Parathyroid adenoma (tissue), 2 donors: ENCODE measurements around the gene ECHDC3.

Source experiments
- H2AFZ ChIP-seq: fragments of 300-600 bp; sonication (generic); one replicate; pipeline ENCODE4 v1.7.0; 2017; ENCODE audit warnings: antibody characterized with exemption, mild to moderate bottlenecking
- H3K27ac ChIP-seq: fragments of 300-600 bp; sonication (generic); one replicate; pipeline ENCODE4 v1.7.0; 2017
- H3K27me3 ChIP-seq: fragments of 300-600 bp; sonication (generic); one replicate; pipeline ENCODE4 v1.7.0; 2017; ENCODE audit warnings: low read length; ENCODE audit not compliant: control insufficient read depth, insufficient read depth
- H3K36me3 ChIP-seq: fragments of 300-600 bp; sonication (generic); one replicate; pipeline ENCODE4 v1.7.0; 2017; ENCODE audit warnings: low read length; ENCODE audit not compliant: control insufficient read depth, insufficient read depth
- H3K4me1 ChIP-seq: fragments of 300-600 bp; sonication (generic); one replicate; pipeline ENCODE4 v1.7.0; 2017; ENCODE audit warnings: control low read depth
- H3K4me2 ChIP-seq: fragments of 300-600 bp; sonication (generic); one replicate; pipeline ENCODE4 v1.7.0; 2017; ENCODE audit warnings: low read length
- H3K4me3 ChIP-seq: fragments of 300-600 bp; sonication (generic); one replicate; pipeline ENCODE4 v1.7.0; 2017; ENCODE audit warnings: low read depth, low read length
- H3K79me2 ChIP-seq: fragments of 300-600 bp; sonication (generic); one replicate; pipeline ENCODE4 v1.7.0; 2017; ENCODE audit warnings: control low read depth
- H3K9ac ChIP-seq: fragments of 300-600 bp; sonication (generic); one replicate; pipeline ENCODE4 v1.7.0; 2017; ENCODE audit warnings: mild to moderate bottlenecking
- H3K9me3 ChIP-seq: fragments of 300-600 bp; sonication (generic); one replicate; pipeline ENCODE4 v1.7.0; 2017; ENCODE audit warnings: low read length; ENCODE audit not compliant: control insufficient read depth
- CTCF ChIP-seq: fragments of 300-600 bp; sonication (generic); IDR thresholded peaks from one replicate; pipeline ENCODE4 v1.7.0; 2017; ENCODE audit warnings: antibody characterized with exemption, mild to moderate bottlenecking
- donor health status: primary hyperparathyroidism.

Gene ECHDC3

GRCh38 chr10:11714750-11715365 lies 27.3 kb upstream of the ECHDC3 start:
- Histone ChIP-seq H3K9me3 (no peaks in the 10 kb centered on the region), H3K79me2 (no peaks in the 10 kb centered on the region), H2AFZ (no peak overlapping the region), H3K27ac (no peak overlapping the region), H3K4me3 (no peak overlapping the region), H3K4me2 (no peak overlapping the region), H3K4me1 (no peaks in the 10 kb centered on the region), H3K27me3 (no peaks in the 10 kb centered on the region), H3K36me3 (no peaks in the 10 kb centered on the region), H3K9ac (no peak overlapping the region)
- no peak for TF ChIP-seq CTCF

GRCh38 chr10:11715815-11716494 lies 26.2 kb upstream of the ECHDC3 start:
- H3K4me3 ChIP-seq = no peak overlapping the region
- H3K4me1 ChIP-seq = no peaks in the 10 kb centered on the region
- no peak overlapping the region for H3K9ac ChIP-seq
- no peaks in the 10 kb centered on the region for H3K9me3 ChIP-seq
- H3K36me3 ChIP-seq = no peaks in the 10 kb centered on the region
- no peak overlapping the region for H3K4me2 ChIP-seq
- no peaks in the 10 kb centered on the region for H3K27me3 ChIP-seq
- H3K79me2 ChIP-seq = no peaks in the 10 kb centered on the region
- H3K27ac ChIP-seq = no peak overlapping the region
- no peak overlapping the region for H2AFZ ChIP-seq
- TF ChIP-seq CTCF = no peak

- no peaks in the 10 kb centered on the region for H3K27me3 ChIP-seq
- no peak for TF ChIP-seq CTCF
- H3K9me3 ChIP-seq = no peaks in the 10 kb centered on the region
- H3K36me3 ChIP-seq = no peaks in the 10 kb centered on the region
- no peak overlapping the region for H3K27ac ChIP-seq
- H3K4me1 ChIP-seq = no peaks in the 10 kb centered on the region
- H2AFZ ChIP-seq = no peak overlapping the region
- no peak overlapping the region for H3K4me2 ChIP-seq
- H3K79me2 ChIP-seq = no peaks in the 10 kb centered on the region
- no peak overlapping the region for H3K4me3 ChIP-seq
- no peak overlapping the region for H3K9ac ChIP-seq
Observed at GRCh38 chr10:11716686-11717085, 25.5 kb upstream of the ECHDC3 start.

- no peak for TF ChIP-seq CTCF
- Histone ChIP-seq H2AFZ (no peak overlapping the region), H3K27me3 (no peaks in the 10 kb centered on the region), H3K9me3 (no peaks in the 10 kb centered on the region), H3K4me3 (no peak overlapping the region), H3K79me2 (no peaks in the 10 kb centered on the region), H3K27ac (no peak overlapping the region), H3K4me2 (no peak overlapping the region), H3K9ac (no peak overlapping the region), H3K36me3 (no peaks in the 10 kb centered on the region), H3K4me1 (no peaks in the 10 kb centered on the region)
Observed at GRCh38 chr10:11719496-11720259, 22.5 kb upstream of the ECHDC3 start.
